ENCODE results near the gene MYO1B. TPM values are rescaled to one million over a fixed set of nuclear protein-coding genes. Genes with fewer than 3 reads are reported as not detected.

Gene MYO1B
- total and polyA plus RNA-seq, 2 donors (not counting 1 experiment from before 2014, with no cell fraction given): 151 to 194 TPM

DNA sequence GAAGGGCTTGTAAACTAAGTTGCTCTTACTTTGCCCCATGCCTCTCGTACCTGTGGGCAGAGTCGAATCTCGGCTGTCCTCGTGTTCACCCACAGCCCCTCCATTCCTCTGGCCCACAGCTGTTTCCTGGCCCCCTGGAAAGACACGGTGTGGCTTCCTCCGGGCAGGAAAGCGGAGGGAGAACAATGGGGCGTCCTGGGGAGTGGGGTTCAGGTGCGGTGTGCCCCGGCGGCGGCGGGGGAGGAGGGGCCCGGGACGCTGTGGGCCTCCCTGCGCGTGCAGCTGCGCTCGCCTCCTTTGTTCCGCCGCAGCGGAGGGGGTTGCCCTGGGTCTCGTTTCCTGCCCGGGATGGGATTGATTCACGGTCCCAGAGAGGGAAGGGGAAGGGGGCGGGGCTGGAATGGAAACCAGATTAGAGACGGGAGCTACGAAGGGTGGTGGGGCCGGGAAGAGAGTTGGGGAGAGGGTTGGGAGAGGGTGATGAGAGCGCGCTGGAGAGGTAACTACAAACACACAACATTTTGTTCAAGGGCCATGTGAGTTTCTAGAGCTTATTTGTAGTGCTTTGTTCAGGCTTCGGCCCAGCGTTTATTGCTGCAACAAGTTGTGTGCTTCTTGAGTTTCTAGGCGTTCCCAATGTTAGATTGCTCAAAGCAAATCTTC, 796 bp downstream of the MYO1B start:
- peaks cover 23% of the 10 kb centered on the region for H3K4me1 ChIP-seq (ENCODE audit: control insufficient read depth, extremely low read depth, insufficient read depth, low read length)
- H3K79me2 ChIP-seq (ENCODE audit: control insufficient read depth, insufficient read depth, low read length): peaks cover 56% of the 10 kb centered on the region
- H3K27ac ChIP-seq (ENCODE audit: insufficient read depth, low read length): peak overlapping the region; percentile 80
- H3K9ac ChIP-seq (ENCODE audit: insufficient read depth, low read length): peak overlapping the region; percentile 90
- H3K9me3 ChIP-seq (ENCODE audit: control insufficient read depth, insufficient read depth, low read depth, low read length): no peaks in the 10 kb centered on the region
- no peaks in the 10 kb centered on the region for H3K36me3 ChIP-seq (ENCODE audit: control insufficient read depth, insufficient read depth, low read length)
- no peaks in the 10 kb centered on the region for H3K27me3 ChIP-seq (ENCODE audit: control insufficient read depth, insufficient read depth, low read length)
- TF ChIP-seq CTCF (conservative IDR thresholded peaks at IDR 0.05 in 1 of 2, IDR thresholded peaks at IDR 0.05 in 1 of 2; ENCODE audit: low read depth in 1 of 2, low read length in 2 of 2) (no peak), EZH2 (IDR thresholded peaks at IDR 0.05; ENCODE audit: low read length, missing control alignments) (no peak)
- peak overlapping the region; percentile 80 to 93 (median 84) for H3K4me3 ChIP-seq (replicated peaks in 1 of 4; ENCODE audit: control extremely low read depth in 1 of 4, insufficient read depth in 1 of 4, low read depth in 3 of 4, low read length in 4 of 4)
- no peaks in the 10 kb centered on the region for H4K20me1 ChIP-seq (ENCODE audit: control insufficient read depth, extremely low read depth, insufficient read depth, low read length)
- DNase-seq (ENCODE audit: low read depth in 2 of 2): peak; percentile 67 to 73
- peak overlapping the region; percentile 36 for H2AFZ ChIP-seq (ENCODE audit: low read length)
- H3K4me2 ChIP-seq (ENCODE audit: extremely low read depth, insufficient read depth, low read length): peak overlapping the region; percentile 98

DNA sequence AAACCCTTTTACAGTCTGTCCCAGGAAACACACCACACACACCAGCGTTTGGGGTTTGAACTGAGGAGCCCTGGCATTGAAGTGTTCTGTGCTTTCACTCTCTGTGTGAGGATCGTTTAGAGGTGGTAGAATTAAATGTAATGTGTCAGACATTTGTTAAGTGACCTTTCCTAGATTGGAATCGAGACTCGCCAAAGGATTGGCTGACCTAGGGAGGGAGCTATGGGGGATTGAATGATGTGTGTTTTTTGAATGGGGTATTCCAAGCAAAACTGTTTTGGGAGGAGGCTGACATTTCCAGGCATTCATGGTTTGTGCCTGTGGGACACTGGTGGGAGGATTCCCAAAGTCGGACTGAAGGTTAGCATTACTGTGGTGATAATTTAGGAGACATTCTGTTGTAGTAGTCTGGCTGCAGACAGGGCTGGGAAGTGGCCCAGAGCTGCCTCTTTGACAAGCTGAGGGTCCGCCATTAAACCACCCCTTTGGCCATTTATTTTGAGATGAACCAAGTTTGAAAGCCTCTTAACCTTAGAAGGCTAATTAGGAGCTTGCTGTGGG, 1.7 kb downstream of the MYO1B start:
- no peak overlapping the region for H2AFZ ChIP-seq (ENCODE audit: low read length)
- peak; percentile 39 to 47 for DNase-seq (ENCODE audit: low read depth in 2 of 2)

More for the DNA sequence above, 1.7 kb downstream of the MYO1B start:
- Histone ChIP-seq H3K4me3 (replicated peaks in 1 of 4; ENCODE audit: control extremely low read depth in 1 of 4, insufficient read depth in 1 of 4, low read depth in 3 of 4, low read length in 4 of 4) (peak overlapping the region; percentile 80 to 93 (median 84)), H3K36me3 (ENCODE audit: control insufficient read depth, insufficient read depth, low read length) (no peaks in the 10 kb centered on the region), H4K20me1 (ENCODE audit: control insufficient read depth, extremely low read depth, insufficient read depth, low read length) (no peaks in the 10 kb centered on the region), H3K9me3 (ENCODE audit: control insufficient read depth, insufficient read depth, low read depth, low read length) (no peaks in the 10 kb centered on the region), H3K27me3 (ENCODE audit: control insufficient read depth, insufficient read depth, low read length) (no peaks in the 10 kb centered on the region), H3K9ac (ENCODE audit: insufficient read depth, low read length) (peak overlapping the region; percentile 90), H3K4me2 (ENCODE audit: extremely low read depth, insufficient read depth, low read length) (peak overlapping the region; percentile 98), H3K79me2 (ENCODE audit: control insufficient read depth, insufficient read depth, low read length) (peaks cover 65% of the 10 kb centered on the region), H3K4me1 (ENCODE audit: control insufficient read depth, extremely low read depth, insufficient read depth, low read length) (peaks cover 23% of the 10 kb centered on the region), H3K27ac (ENCODE audit: insufficient read depth, low read length) (peak overlapping the region; percentile 80)
- no peak for TF ChIP-seq EZH2 (IDR thresholded peaks at IDR 0.05; ENCODE audit: low read length, missing control alignments)
- no peak for TF ChIP-seq CTCF (conservative IDR thresholded peaks at IDR 0.05 in 1 of 2, IDR thresholded peaks at IDR 0.05 in 1 of 2; ENCODE audit: low read depth in 1 of 2, low read length in 2 of 2)

Data from fibroblast of lung (primary cell).